Panc1 (cell line): ENCODE results near the gene DROSHA. TPM values are rescaled to one million over a fixed set of nuclear protein-coding genes. Genes with fewer than 3 reads are reported as not detected.

Source experiments
- ATAC-seq: fragments of 200-7000 bp; cut with Tn5 transposase; 2 replicates; pipeline ENCODE4 v1.9.1; 2020; ENCODE audit warnings: mild to moderate bottlenecking, moderate library complexity
- BruUV-seq: library from RNA; stranded (reverse); fragments of 400-500 nt; replicated peaks from 2 replicates; lab custom pipeline; 2021; lab: Mats Ljungman, UMichigan
- CTCF ChIA-PET: fragments of 300-600 bp; sonication (Branson Sonifier 250); formaldehyde crosslinking; loops from one replicate; lab custom pipeline; 2022; ENCODE audit warnings: antibody characterized with exemption; lab: Charles Lee
- POLR2A ChIA-PET: fragments of 300-600 bp; sonication (Branson Sonifier 250); formaldehyde crosslinking; loops from one replicate; lab custom pipeline; 2022; ENCODE audit warnings: antibody characterized with exemption; lab: Charles Lee
- DNase-seq: peaks from one replicate; pipeline ENCODE4 v3.0.0-alpha.2; 2010; ENCODE audit warnings: low read depth, low spot score
- H3K27ac ChIP-seq: 2 replicates; pipeline ENCODE4 v1.5.1; 2011; ENCODE audit warnings: mild to moderate bottlenecking, low read length, inconsistent platforms
- H3K27me3 ChIP-seq: fragments of 200-500 bp; sonication (Bioruptor generic); 2 replicates; pipeline ENCODE4 v1.6.0; 2014; ENCODE audit warnings: low read length, inconsistent platforms; ENCODE audit not compliant: control insufficient read depth, insufficient read depth
- H3K36me3 ChIP-seq: fragments of 200-500 bp; sonication (Bioruptor generic); 2 replicates; pipeline ENCODE4 v1.5.1; 2014; ENCODE audit warnings: inconsistent platforms, mild to moderate bottlenecking, low read length, moderate library complexity; ENCODE audit not compliant: control insufficient read depth, insufficient read depth
- H3K4me1 ChIP-seq: 2 replicates; pipeline ENCODE4 v1.5.1; 2011; ENCODE audit warnings: inconsistent platforms, mild to moderate bottlenecking, low read length, moderate library complexity; ENCODE audit not compliant: control insufficient read depth, insufficient read depth
- H3K4me3 ChIP-seq, 2 experiments: 2 replicates each; pipeline ENCODE4 v1.5.1; 2011 to 2012; ENCODE audit warnings: low read depth in 2 of 2, low read length in 2 of 2, mild to moderate bottlenecking in 2 of 2, inconsistent platforms in 1 of 2, moderate library complexity in 1 of 2
- H3K9me3 ChIP-seq: fragments of 200-500 bp; sonication (Bioruptor generic); 2 replicates; pipeline ENCODE4 v1.5.1; 2014; ENCODE audit warnings: low read depth, mild to moderate bottlenecking, inconsistent platforms, low read length, moderate library complexity; ENCODE audit not compliant: control insufficient read depth, insufficient read depth
- POLR2AphosphoS5 ChIP-seq: IDR thresholded peaks from 2 replicates; pipeline ENCODE4 v1.6.1; 2012; ENCODE audit warnings: mild to moderate bottlenecking, low read depth, low read length, moderate library complexity
- SIN3A ChIP-seq: IDR thresholded peaks from 2 replicates; pipeline ENCODE4 v1.6.1; 2012; ENCODE audit warnings: low read depth, mild to moderate bottlenecking, low read length, moderate library complexity, borderline replicate concordance; ENCODE audit not compliant: insufficient read depth
- TCF7L2 ChIP-seq: IDR thresholded peaks from 2 replicates; pipeline ENCODE4 v1.6.1; 2011; ENCODE audit warnings: mild to moderate bottlenecking, low read depth, low read length, inconsistent platforms
- in situ Hi-C: cut with HindIII; loops from 2 replicates; pipeline ENCODE4 v1.10.0; 2016; ENCODE audit warnings: low sequenced_read_pairs, low pct_unique_long_range_greater_than_20kb
- intact Hi-C: fragments of 100-400 bp; cut with micrococcal nuclease; formaldehyde crosslinking; loops from one replicate; pipeline ENCODE4 v1.10.0; 2022; ENCODE audit not compliant: unreplicated experiment
- total RNA-seq: library from RNA; stranded (reverse); gene quantifications from one replicate; pipeline ENCODE4 v1.2.1, GENCODE V29; 2021; ENCODE audit not compliant: unreplicated experiment
- TF ChIP-seq, protein P1 (sequence below), 2 experiments: IDR thresholded peaks; 2 replicates each; pipeline ENCODE4 v1.6.1; 2011 to 2012; ENCODE audit warnings: low read depth in 2 of 2, control low read depth in 1 of 2, low read length in 1 of 2, mild to moderate bottlenecking in 1 of 2, moderate library complexity in 1 of 2; ENCODE audit not compliant: insufficient read depth in 1 of 2
- TF ChIP-seq, protein P2 (sequence below): fragments of 450-650 bp; IDR thresholded peaks from 2 replicates; pipeline ENCODE4 v1.5.1; 2017; ENCODE audit warnings: mild to moderate bottlenecking

The DROSHA gene
- total RNA-seq, 1 experiment from 2014 or later = 98.1 TPM

DNA sequence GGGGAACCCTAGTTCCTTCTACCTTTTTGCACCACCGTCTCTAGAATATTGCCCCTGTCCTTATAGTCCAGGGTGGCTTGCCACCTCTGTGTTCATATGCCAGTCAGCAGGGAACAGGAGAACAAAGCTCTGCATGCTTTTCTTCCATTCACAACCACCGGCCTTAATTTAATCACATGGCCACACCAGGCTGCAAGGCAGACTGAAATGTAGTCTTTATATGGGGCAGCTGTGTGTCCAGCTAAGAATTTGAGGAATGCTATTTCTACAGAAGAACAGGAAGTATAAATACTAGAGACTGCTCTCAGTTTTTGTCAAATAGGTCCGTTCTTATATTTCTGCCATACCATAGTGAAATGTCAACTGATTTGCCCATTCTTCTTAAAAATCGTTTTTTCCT, 6.0 kb upstream of the DROSHA start:
- intact Hi-C loops = no loop called here
- TF ChIP-seq POLR2AphosphoS5 = no peak
- Histone ChIP-seq H3K36me3 (peaks cover 71% of the 10 kb centered on the region), H3K9me3 (no peaks in the 10 kb centered on the region), H3K4me1 (peaks cover 11% of the 10 kb centered on the region), H3K27ac (no peak overlapping the region), H3K4me3 (no peak overlapping the region), H3K27me3 (no peaks in the 10 kb centered on the region)
- ChIA-PET POLR2A (no interaction called here), CTCF (no interaction called here)
- no TSS peak for BruUV-seq
- no peak for ATAC-seq
- no peak for DNase-seq
- in situ Hi-C loops = no loop called here

DNA sequence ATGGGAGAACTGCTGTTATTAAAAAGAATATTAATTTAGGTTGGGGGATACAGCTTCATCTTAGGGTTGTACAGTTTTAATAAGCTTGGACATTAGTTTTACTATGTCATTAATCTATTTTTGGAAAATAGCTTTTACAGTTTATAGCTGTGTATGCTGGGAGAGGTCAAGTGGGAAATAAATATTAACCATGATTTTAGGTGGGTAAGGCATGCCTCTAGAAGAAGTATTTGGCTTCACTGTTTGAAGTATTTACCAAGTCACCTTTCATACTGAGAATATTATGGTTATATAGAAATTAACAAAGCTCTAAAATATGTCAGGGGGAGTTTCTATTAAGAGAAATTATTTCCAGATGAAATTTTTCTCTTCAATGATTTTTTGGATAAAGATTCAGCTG, 5.5 kb upstream of the DROSHA start:
- H3K27me3 ChIP-seq = no peaks in the 10 kb centered on the region
- no peak for DNase-seq
- TF ChIP-seq POLR2AphosphoS5 (no peak), TCF7L2 (no peak), SIN3A (no peak)
- TF ChIP-seq, protein P1, sequence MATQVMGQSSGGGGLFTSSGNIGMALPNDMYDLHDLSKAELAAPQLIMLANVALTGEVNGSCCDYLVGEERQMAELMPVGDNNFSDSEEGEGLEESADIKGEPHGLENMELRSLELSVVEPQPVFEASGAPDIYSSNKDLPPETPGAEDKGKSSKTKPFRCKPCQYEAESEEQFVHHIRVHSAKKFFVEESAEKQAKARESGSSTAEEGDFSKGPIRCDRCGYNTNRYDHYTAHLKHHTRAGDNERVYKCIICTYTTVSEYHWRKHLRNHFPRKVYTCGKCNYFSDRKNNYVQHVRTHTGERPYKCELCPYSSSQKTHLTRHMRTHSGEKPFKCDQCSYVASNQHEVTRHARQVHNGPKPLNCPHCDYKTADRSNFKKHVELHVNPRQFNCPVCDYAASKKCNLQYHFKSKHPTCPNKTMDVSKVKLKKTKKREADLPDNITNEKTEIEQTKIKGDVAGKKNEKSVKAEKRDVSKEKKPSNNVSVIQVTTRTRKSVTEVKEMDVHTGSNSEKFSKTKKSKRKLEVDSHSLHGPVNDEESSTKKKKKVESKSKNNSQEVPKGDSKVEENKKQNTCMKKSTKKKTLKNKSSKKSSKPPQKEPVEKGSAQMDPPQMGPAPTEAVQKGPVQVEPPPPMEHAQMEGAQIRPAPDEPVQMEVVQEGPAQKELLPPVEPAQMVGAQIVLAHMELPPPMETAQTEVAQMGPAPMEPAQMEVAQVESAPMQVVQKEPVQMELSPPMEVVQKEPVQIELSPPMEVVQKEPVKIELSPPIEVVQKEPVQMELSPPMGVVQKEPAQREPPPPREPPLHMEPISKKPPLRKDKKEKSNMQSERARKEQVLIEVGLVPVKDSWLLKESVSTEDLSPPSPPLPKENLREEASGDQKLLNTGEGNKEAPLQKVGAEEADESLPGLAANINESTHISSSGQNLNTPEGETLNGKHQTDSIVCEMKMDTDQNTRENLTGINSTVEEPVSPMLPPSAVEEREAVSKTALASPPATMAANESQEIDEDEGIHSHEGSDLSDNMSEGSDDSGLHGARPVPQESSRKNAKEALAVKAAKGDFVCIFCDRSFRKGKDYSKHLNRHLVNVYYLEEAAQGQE (IDR thresholded peaks at IDR 0.05; ENCODE audit: insufficient read depth in 1 of 2, low read depth in 2 of 2, low read length in 1 of 2) = no peak
- TF ChIP-seq, protein P2, sequence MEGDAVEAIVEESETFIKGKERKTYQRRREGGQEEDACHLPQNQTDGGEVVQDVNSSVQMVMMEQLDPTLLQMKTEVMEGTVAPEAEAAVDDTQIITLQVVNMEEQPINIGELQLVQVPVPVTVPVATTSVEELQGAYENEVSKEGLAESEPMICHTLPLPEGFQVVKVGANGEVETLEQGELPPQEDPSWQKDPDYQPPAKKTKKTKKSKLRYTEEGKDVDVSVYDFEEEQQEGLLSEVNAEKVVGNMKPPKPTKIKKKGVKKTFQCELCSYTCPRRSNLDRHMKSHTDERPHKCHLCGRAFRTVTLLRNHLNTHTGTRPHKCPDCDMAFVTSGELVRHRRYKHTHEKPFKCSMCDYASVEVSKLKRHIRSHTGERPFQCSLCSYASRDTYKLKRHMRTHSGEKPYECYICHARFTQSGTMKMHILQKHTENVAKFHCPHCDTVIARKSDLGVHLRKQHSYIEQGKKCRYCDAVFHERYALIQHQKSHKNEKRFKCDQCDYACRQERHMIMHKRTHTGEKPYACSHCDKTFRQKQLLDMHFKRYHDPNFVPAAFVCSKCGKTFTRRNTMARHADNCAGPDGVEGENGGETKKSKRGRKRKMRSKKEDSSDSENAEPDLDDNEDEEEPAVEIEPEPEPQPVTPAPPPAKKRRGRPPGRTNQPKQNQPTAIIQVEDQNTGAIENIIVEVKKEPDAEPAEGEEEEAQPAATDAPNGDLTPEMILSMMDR = no peak
- no peak overlapping the region for H3K27ac ChIP-seq
- BruUV-seq = no TSS peak
- H3K36me3 ChIP-seq = peaks cover 66% of the 10 kb centered on the region
- no peaks in the 10 kb centered on the region for H3K9me3 ChIP-seq
- ChIA-PET POLR2A (no interaction called here), CTCF (no interaction called here)
- in situ Hi-C loops = no loop called here
- H3K4me3 ChIP-seq = no peak overlapping the region
- intact Hi-C loops = no loop called here
- ATAC-seq = no peak
- H3K4me1 ChIP-seq = peaks cover 11% of the 10 kb centered on the region

DNA sequence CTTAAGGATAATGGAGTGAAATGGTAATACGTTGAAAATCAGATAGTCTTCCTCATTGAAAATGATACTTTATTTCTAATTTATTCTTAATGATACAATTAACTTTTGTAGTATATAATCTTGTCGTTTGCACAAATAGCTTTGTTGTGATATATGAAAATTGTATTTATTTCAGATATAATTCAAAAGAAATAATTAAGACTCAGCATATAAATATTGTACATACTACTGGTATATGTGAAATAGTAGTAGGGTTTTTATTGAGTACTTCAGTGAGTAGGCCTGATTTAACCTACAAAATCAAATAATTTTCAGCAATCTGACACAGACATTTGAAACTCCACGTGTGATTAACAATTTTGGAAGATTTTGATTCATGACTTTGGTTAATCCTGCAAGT, 5.0 kb upstream of the DROSHA start:
- in situ Hi-C loops (no loop called here), intact Hi-C loops (no loop called here)
- Histone ChIP-seq H3K4me3 (no peak overlapping the region), H3K27ac (no peak overlapping the region), H3K9me3 (no peaks in the 10 kb centered on the region), H3K27me3 (no peaks in the 10 kb centered on the region), H3K4me1 (peaks cover 11% of the 10 kb centered on the region), H3K36me3 (peaks cover 65% of the 10 kb centered on the region)
- CTCF ChIA-PET = no interaction called here
- POLR2A ChIA-PET = no interaction called here
- ATAC-seq (no peak), DNase-seq (no peak)
- TF ChIP-seq SIN3A (no peak), POLR2AphosphoS5 (no peak), TCF7L2 (no peak)
- TF ChIP-seq, protein P2 = no peak
- TF ChIP-seq, protein P1 (IDR thresholded peaks at IDR 0.05; ENCODE audit: insufficient read depth in 1 of 2, low read depth in 2 of 2, low read length in 1 of 2) = no peak
- BruUV-seq = no TSS peak
